ENCODE data around the gene CYP46A1.

CYP46A1 gene

GRCh38 chr14:99704037-99704436 lies 19.9 kb downstream of the CYP46A1 start:
- Histone ChIP-seq H3K27me3 (ENCODE audit: insufficient read depth, low read depth) (no peaks in the 10 kb centered on the region), H3K4me2 (no peak overlapping the region), H3K4me1 (ENCODE audit: low read depth, poor library complexity, severe bottlenecking) (no peaks in the 10 kb centered on the region), H3K4me3 (IDR thresholded peaks at IDR 0.05; ENCODE audit: insufficient read depth, low read depth, low read length) (no peak overlapping the region), H3K9ac (no peak overlapping the region), H3K27ac (no peak overlapping the region), H4K20me1 (ENCODE audit: insufficient read depth) (no peaks in the 10 kb centered on the region), H3K79me2 (ENCODE audit: insufficient read depth, low read depth) (no peaks in the 10 kb centered on the region), H2AFZ (ENCODE audit: low read depth) (no peak overlapping the region), H3K36me3 (ENCODE audit: insufficient read depth) (no peaks in the 10 kb centered on the region)
- TF ChIP-seq, protein P1, sequence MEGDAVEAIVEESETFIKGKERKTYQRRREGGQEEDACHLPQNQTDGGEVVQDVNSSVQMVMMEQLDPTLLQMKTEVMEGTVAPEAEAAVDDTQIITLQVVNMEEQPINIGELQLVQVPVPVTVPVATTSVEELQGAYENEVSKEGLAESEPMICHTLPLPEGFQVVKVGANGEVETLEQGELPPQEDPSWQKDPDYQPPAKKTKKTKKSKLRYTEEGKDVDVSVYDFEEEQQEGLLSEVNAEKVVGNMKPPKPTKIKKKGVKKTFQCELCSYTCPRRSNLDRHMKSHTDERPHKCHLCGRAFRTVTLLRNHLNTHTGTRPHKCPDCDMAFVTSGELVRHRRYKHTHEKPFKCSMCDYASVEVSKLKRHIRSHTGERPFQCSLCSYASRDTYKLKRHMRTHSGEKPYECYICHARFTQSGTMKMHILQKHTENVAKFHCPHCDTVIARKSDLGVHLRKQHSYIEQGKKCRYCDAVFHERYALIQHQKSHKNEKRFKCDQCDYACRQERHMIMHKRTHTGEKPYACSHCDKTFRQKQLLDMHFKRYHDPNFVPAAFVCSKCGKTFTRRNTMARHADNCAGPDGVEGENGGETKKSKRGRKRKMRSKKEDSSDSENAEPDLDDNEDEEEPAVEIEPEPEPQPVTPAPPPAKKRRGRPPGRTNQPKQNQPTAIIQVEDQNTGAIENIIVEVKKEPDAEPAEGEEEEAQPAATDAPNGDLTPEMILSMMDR (conservative IDR thresholded peaks at IDR 0.05; ENCODE audit: low read depth, low read length): no peak

- Histone ChIP-seq H3K4me2 (no peak overlapping the region), H4K20me1 (ENCODE audit: insufficient read depth) (no peaks in the 10 kb centered on the region), H3K36me3 (ENCODE audit: insufficient read depth) (no peaks in the 10 kb centered on the region), H2AFZ (ENCODE audit: low read depth) (no peak overlapping the region), H3K79me2 (ENCODE audit: insufficient read depth, low read depth) (no peaks in the 10 kb centered on the region), H3K4me3 (IDR thresholded peaks at IDR 0.05; ENCODE audit: insufficient read depth, low read depth, low read length) (no peak overlapping the region), H3K9ac (no peak overlapping the region), H3K27me3 (ENCODE audit: insufficient read depth, low read depth) (no peaks in the 10 kb centered on the region), H3K27ac (no peak overlapping the region), H3K4me1 (ENCODE audit: low read depth, poor library complexity, severe bottlenecking) (no peaks in the 10 kb centered on the region)
- TF ChIP-seq, protein P1 (conservative IDR thresholded peaks at IDR 0.05; ENCODE audit: low read depth, low read length): no peak
These were observed 22.2 kb downstream of the CYP46A1 start for GRCh38 chr14:99706107-99706900.

GRCh38 chr14:99707420-99707819 lies 23.3 kb downstream of the CYP46A1 start:
- no peaks in the 10 kb centered on the region for H4K20me1 ChIP-seq (ENCODE audit: insufficient read depth)
- H3K4me2 ChIP-seq: no peak overlapping the region
- H3K27ac ChIP-seq: no peak overlapping the region
- H3K4me3 ChIP-seq (IDR thresholded peaks at IDR 0.05; ENCODE audit: insufficient read depth, low read depth, low read length): no peak overlapping the region
- H3K9ac ChIP-seq: no peak overlapping the region
- TF ChIP-seq, protein P1 (conservative IDR thresholded peaks at IDR 0.05; ENCODE audit: low read depth, low read length): no peak
- no peak overlapping the region for H2AFZ ChIP-seq (ENCODE audit: low read depth)
- H3K27me3 ChIP-seq (ENCODE audit: insufficient read depth, low read depth): no peaks in the 10 kb centered on the region
- H3K36me3 ChIP-seq (ENCODE audit: insufficient read depth): no peaks in the 10 kb centered on the region
- no peaks in the 10 kb centered on the region for H3K79me2 ChIP-seq (ENCODE audit: insufficient read depth, low read depth)
- H3K4me1 ChIP-seq (ENCODE audit: low read depth, poor library complexity, severe bottlenecking): no peaks in the 10 kb centered on the region

DNA sequence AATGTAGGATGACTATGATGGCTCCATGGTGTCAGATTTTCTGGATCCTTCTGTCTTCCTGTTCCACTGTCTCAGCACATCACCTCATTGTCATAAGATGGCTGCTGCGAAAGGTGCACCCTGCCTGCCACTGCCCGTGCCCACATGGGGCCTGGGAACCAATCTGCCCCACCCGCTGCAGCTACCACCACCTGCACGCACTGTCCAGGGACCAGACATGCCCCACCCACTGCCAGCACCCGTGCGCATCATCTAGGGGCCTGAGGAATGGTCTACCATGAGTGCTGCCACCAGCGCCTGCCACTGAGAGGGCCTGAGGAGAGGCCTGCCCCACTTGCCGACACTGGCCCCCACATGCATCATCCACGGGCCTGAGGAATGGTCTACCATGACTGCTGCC lies 23.8 kb downstream of the CYP46A1 start:
- Histone ChIP-seq H3K27me3 (ENCODE audit: insufficient read depth, low read depth) (no peaks in the 10 kb centered on the region), H2AFZ (ENCODE audit: low read depth) (no peak overlapping the region), H3K36me3 (ENCODE audit: insufficient read depth) (no peaks in the 10 kb centered on the region), H3K27ac (no peak overlapping the region), H3K4me2 (no peak overlapping the region), H3K4me1 (ENCODE audit: low read depth, poor library complexity, severe bottlenecking) (no peaks in the 10 kb centered on the region), H3K4me3 (IDR thresholded peaks at IDR 0.05; ENCODE audit: insufficient read depth, low read depth, low read length) (no peak overlapping the region), H3K79me2 (ENCODE audit: insufficient read depth, low read depth) (no peaks in the 10 kb centered on the region), H3K9ac (no peak overlapping the region), H4K20me1 (ENCODE audit: insufficient read depth) (no peaks in the 10 kb centered on the region)
- TF ChIP-seq, protein P1 (conservative IDR thresholded peaks at IDR 0.05; ENCODE audit: low read depth, low read length): no peak

Data from KMS-11 (cell line).